ENCODE results near the gene GBX2. TPM values are rescaled to one million over a fixed set of nuclear protein-coding genes. Genes with fewer than 3 reads are reported as not detected.

The GBX2 gene
- total and polyA plus RNA-seq, 2 of the 8 experiments (the other 6 are each of a cell fraction or from before 2014, with no cell fraction given) = 0.38 to 0.89 TPM

DNA sequence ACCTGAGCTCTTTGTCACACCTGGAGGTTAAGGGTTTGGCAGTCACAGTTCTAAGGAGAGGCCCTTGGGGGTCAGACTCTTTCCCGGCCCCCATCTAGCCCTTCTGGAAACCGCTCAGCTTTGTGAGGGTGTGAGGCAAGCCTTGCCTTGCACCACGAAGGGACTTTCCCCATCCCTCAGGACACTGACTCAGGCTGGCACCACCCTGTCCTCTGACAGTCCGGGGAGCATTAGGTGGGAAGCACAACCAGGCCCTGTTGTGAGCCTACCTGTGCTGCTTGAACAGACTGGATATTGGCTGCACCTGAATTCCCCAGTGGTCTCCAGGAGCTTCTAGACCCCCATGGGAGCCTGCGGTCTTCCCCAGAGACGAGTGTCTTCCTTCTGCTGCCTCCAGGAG lies 47.0 kb upstream of the GBX2 start (continued):
- TF ChIP-seq TCF12 (IDR thresholded peaks at IDR 0.05; ENCODE audit: low read depth, low read length) (no peak), TAF7 (optimal IDR thresholded peaks at IDR 0.05; ENCODE audit: borderline replicate concordance, low read depth, low read length) (no peak), CTBP2 (IDR thresholded peaks at IDR 0.05; ENCODE audit: borderline replicate concordance, insufficient read depth, insufficient read length, low read length) (no peak), RBBP5 (IDR thresholded peaks at IDR 0.05; ENCODE audit: borderline replicate concordance, low read depth, low read length) (no peak), BCL11A (IDR thresholded peaks at IDR 0.05; ENCODE audit: low read depth in 2 of 2, low read length in 2 of 2) (no peak)
- TF ChIP-seq, protein P1, sequence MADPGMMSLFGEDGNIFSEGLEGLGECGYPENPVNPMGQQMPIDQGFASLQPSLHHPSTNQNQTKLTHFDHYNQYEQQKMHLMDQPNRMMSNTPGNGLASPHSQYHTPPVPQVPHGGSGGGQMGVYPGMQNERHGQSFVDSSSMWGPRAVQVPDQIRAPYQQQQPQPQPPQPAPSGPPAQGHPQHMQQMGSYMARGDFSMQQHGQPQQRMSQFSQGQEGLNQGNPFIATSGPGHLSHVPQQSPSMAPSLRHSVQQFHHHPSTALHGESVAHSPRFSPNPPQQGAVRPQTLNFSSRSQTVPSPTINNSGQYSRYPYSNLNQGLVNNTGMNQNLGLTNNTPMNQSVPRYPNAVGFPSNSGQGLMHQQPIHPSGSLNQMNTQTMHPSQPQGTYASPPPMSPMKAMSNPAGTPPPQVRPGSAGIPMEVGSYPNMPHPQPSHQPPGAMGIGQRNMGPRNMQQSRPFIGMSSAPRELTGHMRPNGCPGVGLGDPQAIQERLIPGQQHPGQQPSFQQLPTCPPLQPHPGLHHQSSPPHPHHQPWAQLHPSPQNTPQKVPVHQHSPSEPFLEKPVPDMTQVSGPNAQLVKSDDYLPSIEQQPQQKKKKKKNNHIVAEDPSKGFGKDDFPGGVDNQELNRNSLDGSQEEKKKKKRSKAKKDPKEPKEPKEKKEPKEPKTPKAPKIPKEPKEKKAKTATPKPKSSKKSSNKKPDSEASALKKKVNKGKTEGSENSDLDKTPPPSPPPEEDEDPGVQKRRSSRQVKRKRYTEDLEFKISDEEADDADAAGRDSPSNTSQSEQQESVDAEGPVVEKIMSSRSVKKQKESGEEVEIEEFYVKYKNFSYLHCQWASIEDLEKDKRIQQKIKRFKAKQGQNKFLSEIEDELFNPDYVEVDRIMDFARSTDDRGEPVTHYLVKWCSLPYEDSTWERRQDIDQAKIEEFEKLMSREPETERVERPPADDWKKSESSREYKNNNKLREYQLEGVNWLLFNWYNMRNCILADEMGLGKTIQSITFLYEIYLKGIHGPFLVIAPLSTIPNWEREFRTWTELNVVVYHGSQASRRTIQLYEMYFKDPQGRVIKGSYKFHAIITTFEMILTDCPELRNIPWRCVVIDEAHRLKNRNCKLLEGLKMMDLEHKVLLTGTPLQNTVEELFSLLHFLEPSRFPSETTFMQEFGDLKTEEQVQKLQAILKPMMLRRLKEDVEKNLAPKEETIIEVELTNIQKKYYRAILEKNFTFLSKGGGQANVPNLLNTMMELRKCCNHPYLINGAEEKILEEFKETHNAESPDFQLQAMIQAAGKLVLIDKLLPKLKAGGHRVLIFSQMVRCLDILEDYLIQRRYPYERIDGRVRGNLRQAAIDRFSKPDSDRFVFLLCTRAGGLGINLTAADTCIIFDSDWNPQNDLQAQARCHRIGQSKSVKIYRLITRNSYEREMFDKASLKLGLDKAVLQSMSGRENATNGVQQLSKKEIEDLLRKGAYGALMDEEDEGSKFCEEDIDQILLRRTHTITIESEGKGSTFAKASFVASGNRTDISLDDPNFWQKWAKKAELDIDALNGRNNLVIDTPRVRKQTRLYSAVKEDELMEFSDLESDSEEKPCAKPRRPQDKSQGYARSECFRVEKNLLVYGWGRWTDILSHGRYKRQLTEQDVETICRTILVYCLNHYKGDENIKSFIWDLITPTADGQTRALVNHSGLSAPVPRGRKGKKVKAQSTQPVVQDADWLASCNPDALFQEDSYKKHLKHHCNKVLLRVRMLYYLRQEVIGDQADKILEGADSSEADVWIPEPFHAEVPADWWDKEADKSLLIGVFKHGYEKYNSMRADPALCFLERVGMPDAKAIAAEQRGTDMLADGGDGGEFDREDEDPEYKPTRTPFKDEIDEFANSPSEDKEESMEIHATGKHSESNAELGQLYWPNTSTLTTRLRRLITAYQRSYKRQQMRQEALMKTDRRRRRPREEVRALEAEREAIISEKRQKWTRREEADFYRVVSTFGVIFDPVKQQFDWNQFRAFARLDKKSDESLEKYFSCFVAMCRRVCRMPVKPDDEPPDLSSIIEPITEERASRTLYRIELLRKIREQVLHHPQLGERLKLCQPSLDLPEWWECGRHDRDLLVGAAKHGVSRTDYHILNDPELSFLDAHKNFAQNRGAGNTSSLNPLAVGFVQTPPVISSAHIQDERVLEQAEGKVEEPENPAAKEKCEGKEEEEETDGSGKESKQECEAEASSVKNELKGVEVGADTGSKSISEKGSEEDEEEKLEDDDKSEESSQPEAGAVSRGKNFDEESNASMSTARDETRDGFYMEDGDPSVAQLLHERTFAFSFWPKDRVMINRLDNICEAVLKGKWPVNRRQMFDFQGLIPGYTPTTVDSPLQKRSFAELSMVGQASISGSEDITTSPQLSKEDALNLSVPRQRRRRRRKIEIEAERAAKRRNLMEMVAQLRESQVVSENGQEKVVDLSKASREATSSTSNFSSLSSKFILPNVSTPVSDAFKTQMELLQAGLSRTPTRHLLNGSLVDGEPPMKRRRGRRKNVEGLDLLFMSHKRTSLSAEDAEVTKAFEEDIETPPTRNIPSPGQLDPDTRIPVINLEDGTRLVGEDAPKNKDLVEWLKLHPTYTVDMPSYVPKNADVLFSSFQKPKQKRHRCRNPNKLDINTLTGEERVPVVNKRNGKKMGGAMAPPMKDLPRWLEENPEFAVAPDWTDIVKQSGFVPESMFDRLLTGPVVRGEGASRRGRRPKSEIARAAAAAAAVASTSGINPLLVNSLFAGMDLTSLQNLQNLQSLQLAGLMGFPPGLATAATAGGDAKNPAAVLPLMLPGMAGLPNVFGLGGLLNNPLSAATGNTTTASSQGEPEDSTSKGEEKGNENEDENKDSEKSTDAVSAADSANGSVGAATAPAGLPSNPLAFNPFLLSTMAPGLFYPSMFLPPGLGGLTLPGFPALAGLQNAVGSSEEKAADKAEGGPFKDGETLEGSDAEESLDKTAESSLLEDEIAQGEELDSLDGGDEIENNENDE (IDR thresholded peaks at IDR 0.05; ENCODE audit: insufficient replicate concordance, low read length) = no peak

Data from H1 (cell line).